AG04450 (cell line): ENCODE data around the gene ARHGEF37. TPM values are rescaled to one million over a fixed set of nuclear protein-coding genes. Genes with fewer than 3 reads are reported as not detected.

Source experiments
- CTCF ChIA-PET: fragments of 300-600, 350-600 bp; formaldehyde crosslinking; extraction: SDS; loops from one replicate; lab custom pipeline; 2022; ENCODE audit warnings: antibody characterized with exemption, inconsistent platforms; lab: Charles Lee
- POLR2A ChIA-PET: fragments of 350-600 bp; formaldehyde crosslinking; extraction: SDS; loops from one replicate; lab custom pipeline; 2021; ENCODE audit warnings: antibody characterized with exemption, inconsistent platforms; lab: Yijun Ruan, JAX
- DNase-seq: peaks from one replicate; pipeline ENCODE4 v3.0.0-alpha.2; 2011; ENCODE audit warnings: low read depth, low spot score
- H3K27ac ChIP-seq: one replicate; pipeline ENCODE4 v1.5.1; 2012; ENCODE audit warnings: low read depth, low read length, control low read depth
- H3K27me3 ChIP-seq: one replicate; pipeline ENCODE4 v1.6.0; 2012; ENCODE audit warnings: low read length; ENCODE audit not compliant: control insufficient read depth, insufficient read depth
- H3K4me3 ChIP-seq: 2 replicates; pipeline ENCODE4 v1.5.1; 2011; ENCODE audit warnings: mild to moderate bottlenecking, low read depth, low read length, control low read depth
- H3K9me3 ChIP-seq: 2 replicates; pipeline ENCODE4 v1.5.1; 2012; ENCODE audit warnings: low read length; ENCODE audit not compliant: control insufficient read depth, insufficient read depth
- CTCF ChIP-seq: IDR thresholded peaks from 2 replicates; pipeline ENCODE4 v1.5.1; 2011; ENCODE audit warnings: low read depth, low read length, control low read depth, inconsistent platforms
- polyA plus RNA-seq: library from polyadenylated mRNA; depleted of rRNA; stranded (reverse); fragments of >200 nt; gene quantifications from 2 replicates; pipeline ENCODE4 v1.2.3, GENCODE V29; 2011

Gene ARHGEF37
- polyA plus RNA-seq, 1 experiment: 0.74 TPM

GRCh38 chr5:149641600-149641999, 60.3 kb downstream of the ARHGEF37 start:
- ChIA-PET CTCF (interaction anchor here (1.0 to 16.1 kb wide), 4 partner anchors 21 to 211 kb away, joined by 4 to 282 read pairs (median 6); no protein-coding TSS in a partner anchor), POLR2A (interaction anchor here (0.6 kb wide), 1 partner anchor 412 kb away, joined by 4 read pairs; no protein-coding TSS in a partner anchor)
- no peak overlapping the region for H3K4me3 ChIP-seq
- no peaks in the 10 kb centered on the region; the same call in 1 of the 2 replicates for H3K9me3 ChIP-seq
- DNase-seq: no peak
- no peak for TF ChIP-seq CTCF
- H3K27ac ChIP-seq: no peak overlapping the region
- peaks cover 10% of the 10 kb centered on the region for H3K27me3 ChIP-seq

GRCh38 chr5:149643781-149644180, 62.5 kb downstream of the ARHGEF37 start:
- DNase-seq: no peak
- Histone ChIP-seq H3K27ac (no peak overlapping the region), H3K27me3 (peaks cover 11% of the 10 kb centered on the region), H3K4me3 (no peak overlapping the region), H3K9me3 (no peaks in the 10 kb centered on the region; the same call in 1 of the 2 replicates)
- TF ChIP-seq CTCF: no peak
- CTCF ChIA-PET: interaction anchor here (1.2 to 16.1 kb wide), 3 partner anchors 24 to 188 kb away, joined by 4 to 282 read pairs (median 5); no protein-coding TSS in a partner anchor
- POLR2A ChIA-PET: no interaction called here

DNA sequence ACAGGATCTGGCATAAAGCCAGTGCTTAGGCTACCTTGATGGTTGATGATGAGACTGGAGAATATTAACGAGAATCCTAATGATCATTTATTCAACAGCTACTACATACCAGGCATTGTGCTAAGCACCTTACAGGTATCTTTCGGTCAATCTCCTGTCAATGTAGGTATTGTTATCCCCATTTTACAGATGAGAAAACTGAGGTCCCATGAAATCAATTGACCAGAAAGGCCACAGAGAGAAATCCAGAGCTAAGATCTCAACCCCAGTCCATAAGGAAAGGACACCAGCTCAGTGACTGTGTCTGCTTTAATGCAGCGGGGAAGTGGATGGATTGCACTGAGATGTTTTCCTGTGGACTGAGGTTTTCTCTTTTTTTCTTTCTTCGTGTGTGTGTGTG, 63.3 kb downstream of the ARHGEF37 start:
- TF ChIP-seq CTCF: no peak
- Histone ChIP-seq H3K27ac (no peak overlapping the region), H3K4me3 (no peak overlapping the region), H3K9me3 (no peaks in the 10 kb centered on the region; the same call in 1 of the 2 replicates), H3K27me3 (peaks cover 12% of the 10 kb centered on the region)
- ChIA-PET POLR2A (no interaction called here), CTCF (interaction anchor here (0.9 to 16.1 kb wide), 4 partner anchors 23 to 317 kb away, joined by 4 to 282 read pairs (median 4); no protein-coding TSS in a partner anchor)
- DNase-seq: no peak

GRCh38 chr5:149645236-149645635, 63.9 kb downstream of the ARHGEF37 start:
- Histone ChIP-seq H3K9me3 (no peaks in the 10 kb centered on the region; the same call in 1 of the 2 replicates), H3K27me3 (peaks cover 12% of the 10 kb centered on the region), H3K27ac (no peak overlapping the region), H3K4me3 (no peak overlapping the region)
- ChIA-PET CTCF (interaction anchor here (0.9 to 16.1 kb wide), 3 partner anchors 26 to 317 kb away, joined by 4 to 282 read pairs (median 5); no protein-coding TSS in a partner anchor), POLR2A (no interaction called here)
- no peak for DNase-seq
- TF ChIP-seq CTCF: no peak

- DNase-seq: no peak
- TF ChIP-seq CTCF: no peak
- CTCF ChIA-PET: interaction anchor here (16.1 kb wide), 1 partner anchor 186 kb away, joined by 282 read pairs; no protein-coding TSS in a partner anchor
- POLR2A ChIA-PET: no interaction called here
- H3K27me3 ChIP-seq: peaks cover 12% of the 10 kb centered on the region
- H3K4me3 ChIP-seq: no peak overlapping the region
- H3K27ac ChIP-seq: no peak overlapping the region
- no peaks in the 10 kb centered on the region; the same call in 1 of the 2 replicates for H3K9me3 ChIP-seq
Observed at GRCh38 chr5:149645725-149646124, 64.4 kb downstream of the ARHGEF37 start.
